HEK293T (cell line): Measurements from ENCODE around the gene CASZ1.

Source experiments
- CTCF ChIA-PET: fragments of 350-600 bp; formaldehyde crosslinking; extraction: SDS; loops from one replicate; lab custom pipeline; 2021; ENCODE audit warnings: antibody characterized with exemption, inconsistent platforms; lab: Yijun Ruan, JAX
- POLR2A ChIA-PET: fragments of 350-600 bp; formaldehyde crosslinking; extraction: SDS; loops from one replicate; lab custom pipeline; 2020; ENCODE audit warnings: antibody characterized with exemption, inconsistent platforms; lab: Yijun Ruan, JAX
- DNase-seq: peaks from one replicate; pipeline ENCODE4 v3.0.0; 2012; ENCODE audit warnings: mixed read lengths; ENCODE audit errors: extremely low spot score
- ARNT ChIP-seq: fragments of 450-650 bp; IDR thresholded peaks from 2 replicates; pipeline ENCODE4 v1.6.1; 2017; ENCODE audit warnings: mild to moderate bottlenecking
- BHLHE40 ChIP-seq: fragments of 450-650 bp; IDR thresholded peaks from 2 replicates; pipeline ENCODE4 v1.6.1; 2016; ENCODE audit warnings: mild to moderate bottlenecking, moderate library complexity, borderline replicate concordance
- CTBP1 ChIP-seq: fragments of 450-650 bp; IDR thresholded peaks from 2 replicates; pipeline ENCODE4 v1.6.1; 2016; ENCODE audit warnings: borderline replicate concordance
- ELF4 ChIP-seq: fragments of 450-650 bp; IDR thresholded peaks from 2 replicates; pipeline ENCODE4 v1.6.1; 2017; ENCODE audit warnings: antibody characterized with exemption
- FOXA1 ChIP-seq: fragments of 450-650 bp; IDR thresholded peaks from 2 replicates; pipeline ENCODE4 v1.6.1; 2016; ENCODE audit warnings: mild to moderate bottlenecking
- FOXK2 ChIP-seq: fragments of 450-650 bp; IDR thresholded peaks from 2 replicates; pipeline ENCODE4 v1.6.1; 2016; ENCODE audit warnings: mild to moderate bottlenecking
- FOXM1 ChIP-seq: fragments of 450-650 bp; IDR thresholded peaks from 2 replicates; pipeline ENCODE4 v1.6.1; 2017; ENCODE audit warnings: mild to moderate bottlenecking, borderline replicate concordance
- HDGF ChIP-seq: fragments of 450-650 bp; IDR thresholded peaks from 2 replicates; pipeline ENCODE4 v1.6.1; 2017; ENCODE audit warnings: antibody characterized with exemption, borderline replicate concordance
- L3MBTL2 ChIP-seq: fragments of 450-650 bp; conservative IDR thresholded peaks from 2 replicates; pipeline ENCODE4 v1.6.1; 2016; ENCODE audit warnings: mild to moderate bottlenecking
- LEF1 ChIP-seq: fragments of 450-650 bp; IDR thresholded peaks from 2 replicates; pipeline ENCODE4 v1.6.1; 2017; ENCODE audit warnings: mild to moderate bottlenecking, borderline replicate concordance
- NFRKB ChIP-seq: fragments of 450-650 bp; IDR thresholded peaks from 2 replicates; pipeline ENCODE4 v1.6.1; 2016; ENCODE audit warnings: mild to moderate bottlenecking, moderate library complexity
- SP1 ChIP-seq: fragments of 450-650 bp; IDR thresholded peaks from 2 replicates; pipeline ENCODE4 v1.6.1; 2017
- SUZ12 ChIP-seq: fragments of 450-650 bp; IDR thresholded peaks from 2 replicates; pipeline ENCODE4 v1.6.1; 2016; ENCODE audit warnings: mild to moderate bottlenecking
- TARDBP ChIP-seq: fragments of 450-650 bp; IDR thresholded peaks from 2 replicates; pipeline ENCODE4 v1.6.1; 2016
- ZNF384 ChIP-seq: fragments of 450-650 bp; IDR thresholded peaks from 2 replicates; pipeline ENCODE4 v1.6.1; 2016
- TF ChIP-seq, protein P1 (sequence below): fragments of 450-650 bp; IDR thresholded peaks from 2 replicates; pipeline ENCODE4 v1.6.1; 2016

The CASZ1 gene

DNA sequence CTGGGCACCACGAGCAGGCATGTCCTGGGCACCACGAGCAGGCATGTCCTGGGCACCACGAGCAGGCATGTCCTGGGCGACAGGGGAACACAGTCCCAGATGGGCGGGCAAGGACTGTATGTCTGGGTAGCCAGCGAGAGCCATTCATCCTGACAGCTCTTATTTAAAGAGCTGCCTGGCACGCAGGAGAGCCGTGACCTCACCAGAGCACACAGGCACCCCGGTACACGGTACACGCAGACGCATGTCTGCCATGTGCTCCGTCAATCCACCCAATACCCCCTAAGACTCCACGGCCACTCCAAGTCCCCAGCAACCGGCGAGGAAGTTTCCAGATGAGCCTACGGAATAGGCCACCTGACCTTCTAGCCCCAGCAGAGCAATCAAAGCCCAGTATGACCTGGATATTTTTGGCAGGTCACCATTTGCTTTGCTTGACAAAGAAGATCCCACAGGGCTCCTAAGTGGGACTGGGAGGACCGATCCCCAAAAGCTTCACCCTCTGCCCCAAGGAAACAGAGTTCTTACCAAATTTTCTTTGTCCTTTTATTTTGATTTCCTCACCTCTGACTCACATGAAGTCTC is 51.7 kb downstream of the CASZ1 start:
- ChIA-PET CTCF (no interaction called here), POLR2A (no interaction called here)
- TF ChIP-seq FOXA1: no peak
- no peak for TF ChIP-seq TARDBP
- no peak for TF ChIP-seq NFRKB
- TF ChIP-seq SP1: no peak
- TF ChIP-seq HDGF: no peak
- TF ChIP-seq ARNT: no peak
- no peak for TF ChIP-seq ELF4
- no peak for TF ChIP-seq FOXM1
- TF ChIP-seq L3MBTL2: no peak
- TF ChIP-seq ZNF384: no peak
- TF ChIP-seq FOXK2: no peak
- no peak for TF ChIP-seq BHLHE40
- no peak for TF ChIP-seq SUZ12
- no peak for TF ChIP-seq CTBP1
- TF ChIP-seq, protein P1, sequence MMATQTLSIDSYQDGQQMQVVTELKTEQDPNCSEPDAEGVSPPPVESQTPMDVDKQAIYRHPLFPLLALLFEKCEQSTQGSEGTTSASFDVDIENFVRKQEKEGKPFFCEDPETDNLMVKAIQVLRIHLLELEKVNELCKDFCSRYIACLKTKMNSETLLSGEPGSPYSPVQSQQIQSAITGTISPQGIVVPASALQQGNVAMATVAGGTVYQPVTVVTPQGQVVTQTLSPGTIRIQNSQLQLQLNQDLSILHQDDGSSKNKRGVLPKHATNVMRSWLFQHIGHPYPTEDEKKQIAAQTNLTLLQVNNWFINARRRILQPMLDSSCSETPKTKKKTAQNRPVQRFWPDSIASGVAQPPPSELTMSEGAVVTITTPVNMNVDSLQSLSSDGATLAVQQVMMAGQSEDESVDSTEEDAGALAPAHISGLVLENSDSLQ: no peak
- TF ChIP-seq LEF1: no peak
- no peak for DNase-seq

- no peak for DNase-seq
- no peak for TF ChIP-seq FOXA1
- TF ChIP-seq L3MBTL2: no peak
- TF ChIP-seq HDGF: no peak
- TF ChIP-seq TARDBP: no peak
- TF ChIP-seq ARNT: no peak
- ChIA-PET CTCF (no interaction called here), POLR2A (no interaction called here)
Measured at GRCh38 chr1:10744029-10744428, 52.4 kb downstream of the CASZ1 start.

- TF ChIP-seq ELF4 (no peak), SUZ12 (no peak)
- ChIA-PET CTCF (no interaction called here), POLR2A (no interaction called here)
- DNase-seq: no peak
Measured at GRCh38 chr1:10741696-10742095, 54.8 kb downstream of the CASZ1 start.

DNA sequence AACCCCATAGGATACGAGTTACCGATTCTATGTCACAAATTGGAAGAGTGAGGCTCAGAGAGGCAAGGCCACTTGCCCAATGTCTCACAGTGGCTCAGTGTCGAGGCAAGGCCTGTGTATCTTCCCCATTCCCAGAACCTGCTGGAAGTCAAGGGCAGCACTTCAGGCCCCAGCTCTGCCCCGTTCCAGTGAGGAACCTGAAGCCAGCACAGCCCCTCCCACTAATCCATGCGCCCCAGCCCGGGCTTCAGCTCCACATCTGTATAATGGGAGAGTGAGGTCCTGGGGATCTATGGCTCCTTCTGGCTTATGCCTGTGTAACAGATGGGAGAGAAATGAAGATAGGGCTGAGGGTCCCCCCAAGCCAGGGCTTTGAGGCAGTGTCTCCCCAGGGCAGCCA is 56.3 kb downstream of the CASZ1 start:
- TF ChIP-seq FOXA1 (no peak), SP1 (no peak), FOXK2 (no peak), LEF1 (no peak), ZNF384 (no peak), BHLHE40 (no peak), ARNT (no peak), NFRKB (no peak), HDGF (no peak)
- TF ChIP-seq, protein P1: no peak

GRCh38 chr1:10739589-10739988 is 56.9 kb downstream of the CASZ1 start:
- ChIA-PET CTCF (no interaction called here), POLR2A (no interaction called here)
- TF ChIP-seq SUZ12 (no peak), ELF4 (no peak), ARNT (no peak), FOXM1 (no peak), L3MBTL2 (no peak), BHLHE40 (no peak), TARDBP (no peak), SP1 (no peak), ZNF384 (no peak), HDGF (no peak), FOXK2 (no peak), NFRKB (no peak), FOXA1 (no peak), LEF1 (no peak), CTBP1 (no peak)
- TF ChIP-seq, protein P1: no peak
- no peak for DNase-seq

More for the DNA sequence above, 56.3 kb downstream of the CASZ1 start:
- CTCF ChIA-PET: no interaction called here
- POLR2A ChIA-PET: no interaction called here
- no peak for DNase-seq

GRCh38 chr1:10738061-10739058 is 58.1 kb downstream of the CASZ1 start:
- POLR2A ChIA-PET: no interaction called here
- TF ChIP-seq FOXA1 (no peak), ZNF384 (0 out of 2 replicates have a peak, but pooled peaks have one; percentile 11)
- DNase-seq: no peak
- CTCF ChIA-PET: no interaction called here
